HG03135 (cell line): ENCODE results near the gene AGRN.
"Not testable (repeated sequence)": the region's sequence is repeated elsewhere in the genome, so short reads cannot be mapped to it uniquely, and the experiment has no call there.

Experiments
- ATAC-seq: cut with Tn5 transposase; IDR thresholded peaks from one replicate; pipeline ENCODE4 v1.9.1; 2021; ENCODE audit warnings: mild to moderate bottlenecking, moderate library complexity; ENCODE audit not compliant: unreplicated experiment

The AGRN gene

GRCh38 chr1:1018321-1018685, 1.6 kb upstream of the AGRN start:
- ATAC-seq, result not testable (repeated sequence)

- peak; percentile 58 for ATAC-seq
Observed at GRCh38 chr1:1019122-1019999, 559 bp upstream of the AGRN start.

- no peak for ATAC-seq
Observed at GRCh38 chr1:1020415-1021009, 592 bp downstream of the AGRN start.

GRCh38 chr1:1021010-1021919, 1.3 kb downstream of the AGRN start:
- ATAC-seq, result no peak

GRCh38 chr1:1021920-1022259, 2.0 kb downstream of the AGRN start:
- no peak for ATAC-seq

GRCh38 chr1:1022302-1023009, 2.5 kb downstream of the AGRN start:
- ATAC-seq, result no peak

- ATAC-seq, result no peak
Observed at GRCh38 chr1:1023700-1024099, 3.8 kb downstream of the AGRN start.

- ATAC-seq, result no peak
Observed at GRCh38 chr1:1024149-1024770, 4.3 kb downstream of the AGRN start.

GRCh38 chr1:1024771-1025699, 5.1 kb downstream of the AGRN start:
- no peak for ATAC-seq

GRCh38 chr1:1025730-1026129, 5.8 kb downstream of the AGRN start:
- ATAC-seq, result no peak

- ATAC-seq, result no peak
Observed at GRCh38 chr1:1026599-1027413, 6.9 kb downstream of the AGRN start.

- ATAC-seq, result no peak
Observed at GRCh38 chr1:1027791-1028190, 7.9 kb downstream of the AGRN start.

- ATAC-seq, result not testable (repeated sequence)
Observed at GRCh38 chr1:1030867-1031658, 11.1 kb downstream of the AGRN start.

GRCh38 chr1:1031659-1032235, 11.8 kb downstream of the AGRN start:
- ATAC-seq, result no peak

- ATAC-seq, result peak; percentile 14
Observed at GRCh38 chr1:1032424-1032823, 12.5 kb downstream of the AGRN start.

- ATAC-seq, result peak; percentile 81
Observed at GRCh38 chr1:1033009-1033587, 13.2 kb downstream of the AGRN start.
